GM18907 (cell line): ENCODE measurements around the gene R3HCC1L.

Experiments
- ATAC-seq: cut with Tn5 transposase; IDR thresholded peaks from one replicate; pipeline ENCODE4 v1.9.1; 2021; ENCODE audit warnings: mild to moderate bottlenecking, moderate library complexity; ENCODE audit not compliant: unreplicated experiment

Gene R3HCC1L

GRCh38 chr10:98134431-98135221, at the start of gene R3HCC1L:
Gene R3HCC1L (plus strand): TSS chr10:98134657. CDS start chr10:98208115, 73,458 bp downstream.
- ATAC-seq = peak; percentile 85

DNA sequence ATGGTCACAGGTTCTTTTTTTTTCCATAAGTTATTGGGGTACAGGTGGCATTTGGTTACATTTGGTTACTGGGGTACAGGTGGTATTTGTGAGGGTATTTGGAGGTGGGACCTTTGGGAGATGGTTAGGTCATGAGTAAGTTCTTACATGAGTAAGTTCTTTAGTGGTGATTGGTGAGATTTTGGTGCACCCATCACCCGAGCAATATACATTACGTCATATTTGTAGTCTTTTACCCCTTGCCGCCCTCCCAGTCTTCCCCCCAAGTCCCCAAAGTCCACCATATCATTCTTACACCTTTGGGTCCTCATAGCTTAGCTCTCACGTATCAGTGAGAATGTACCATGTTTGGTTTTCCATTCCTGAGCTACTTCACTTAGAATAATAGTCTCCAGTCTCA, 49.2 kb upstream of the R3HCC1L start:
- no peak for ATAC-seq

GRCh38 chr10:98086837-98087708, 47.4 kb upstream of the R3HCC1L start:
- no peak for ATAC-seq

GRCh38 chr10:98088186-98088971, 46.1 kb upstream of the R3HCC1L start:
- ATAC-seq = no peak

DNA sequence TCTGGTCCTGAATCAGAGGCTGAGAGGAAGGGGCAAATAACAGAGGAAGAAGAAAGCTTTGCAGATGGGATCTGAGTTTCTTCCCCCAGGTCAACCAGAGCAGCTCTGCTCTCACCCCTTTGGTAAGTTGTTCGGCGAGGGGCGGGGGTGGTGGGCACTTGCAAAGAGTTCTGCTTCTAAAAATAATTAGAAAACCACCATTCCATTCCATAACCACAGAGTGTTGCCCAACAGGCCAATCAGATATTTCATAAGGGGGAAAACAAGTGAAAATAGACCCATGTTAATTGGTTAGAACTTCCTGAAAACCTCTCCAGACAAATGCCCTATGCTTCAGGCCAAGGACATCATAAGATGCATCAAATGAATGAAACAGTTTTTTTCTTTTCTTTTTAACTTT, 43.6 kb upstream of the R3HCC1L start:
- no peak for ATAC-seq

GRCh38 chr10:98096316-98096715, 38.1 kb upstream of the R3HCC1L start:
- ATAC-seq = no peak

GRCh38 chr10:98096731-98097130, 37.7 kb upstream of the R3HCC1L start:
- no peak for ATAC-seq

- no peak for ATAC-seq
These were observed 37.3 kb upstream of the R3HCC1L start for GRCh38 chr10:98097175-98097574.

DNA sequence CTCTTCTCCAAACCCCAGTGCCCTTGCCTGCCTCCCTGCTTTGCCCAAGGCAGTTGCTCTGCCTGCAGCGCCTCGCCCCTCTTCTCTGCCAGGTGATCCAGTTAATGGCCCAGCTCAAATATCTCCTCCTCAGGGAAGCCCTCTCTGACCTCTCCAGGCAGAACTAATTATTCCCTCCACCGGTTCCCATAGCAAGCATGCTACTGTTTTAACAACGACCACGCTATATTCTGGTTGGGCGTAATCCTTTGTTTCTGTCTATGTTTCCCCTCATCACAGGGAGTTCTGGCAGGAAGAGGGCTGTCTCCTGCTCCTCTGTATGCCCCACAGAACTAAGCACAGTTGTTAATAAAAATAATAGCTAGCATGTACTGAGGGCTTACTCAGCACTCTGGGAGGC, 36.8 kb upstream of the R3HCC1L start:
- ATAC-seq = no peak

GRCh38 chr10:98098247-98098646, 36.2 kb upstream of the R3HCC1L start:
- ATAC-seq = no peak

DNA sequence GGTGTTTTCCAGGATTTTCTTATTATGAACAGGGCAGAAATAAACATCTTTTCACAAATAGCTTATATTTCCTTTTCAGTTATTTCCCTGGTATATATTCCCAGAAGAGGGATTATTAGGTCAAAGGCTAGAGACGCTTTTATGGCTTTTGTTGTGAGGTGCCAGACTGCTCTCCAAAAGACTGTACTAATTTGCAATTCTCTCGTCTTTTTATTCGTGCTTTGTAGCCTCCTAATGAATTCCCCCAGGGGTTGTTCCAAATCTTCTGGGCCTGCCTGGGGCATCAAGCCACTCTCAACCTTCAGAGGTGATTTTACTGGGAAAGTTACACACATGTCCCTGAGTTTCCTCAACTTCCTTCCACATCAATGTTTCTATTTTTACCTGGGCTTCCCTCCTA, 34.0 kb upstream of the R3HCC1L start:
- ATAC-seq = no peak

DNA sequence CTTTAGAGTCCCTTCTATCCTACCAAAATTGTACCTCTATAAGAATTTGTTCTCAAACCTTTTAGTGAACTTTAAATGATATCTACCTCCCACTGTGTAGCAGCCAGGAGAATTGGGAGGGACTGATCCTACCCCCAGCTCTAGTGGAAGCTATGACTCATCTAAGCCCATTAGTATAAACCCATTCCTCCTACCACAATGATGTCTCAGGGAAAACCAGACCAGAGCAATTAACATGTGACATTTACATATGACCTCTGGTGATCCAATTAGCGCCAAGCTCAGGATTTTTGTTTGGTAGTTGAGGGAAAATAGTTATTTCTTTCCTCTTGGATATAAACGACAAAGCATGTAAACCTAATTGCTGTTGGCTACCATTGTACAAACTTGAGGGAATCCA, 33.1 kb upstream of the R3HCC1L start:
- ATAC-seq = no peak

GRCh38 chr10:98104125-98104524, 30.3 kb upstream of the R3HCC1L start:
- no peak for ATAC-seq

DNA sequence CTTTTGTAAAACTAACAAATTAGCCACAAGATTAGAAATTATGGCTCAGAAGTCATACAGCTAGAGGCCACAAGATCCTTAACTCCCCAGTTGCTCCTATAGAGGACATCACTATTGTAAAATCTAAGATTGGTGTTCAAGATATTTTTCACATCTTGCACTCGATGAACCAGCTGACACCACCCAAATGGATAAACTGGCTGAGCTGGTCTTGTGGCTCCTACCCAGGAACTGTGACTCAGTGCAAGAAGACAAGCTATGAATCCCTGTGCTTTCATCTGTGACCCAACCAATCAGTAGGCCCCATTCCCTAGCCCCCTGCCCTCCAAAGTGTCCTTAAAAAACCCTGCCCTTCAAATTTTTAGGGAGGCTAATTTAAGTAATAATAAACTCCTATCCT, 27.9 kb upstream of the R3HCC1L start:
- no peak for ATAC-seq

DNA sequence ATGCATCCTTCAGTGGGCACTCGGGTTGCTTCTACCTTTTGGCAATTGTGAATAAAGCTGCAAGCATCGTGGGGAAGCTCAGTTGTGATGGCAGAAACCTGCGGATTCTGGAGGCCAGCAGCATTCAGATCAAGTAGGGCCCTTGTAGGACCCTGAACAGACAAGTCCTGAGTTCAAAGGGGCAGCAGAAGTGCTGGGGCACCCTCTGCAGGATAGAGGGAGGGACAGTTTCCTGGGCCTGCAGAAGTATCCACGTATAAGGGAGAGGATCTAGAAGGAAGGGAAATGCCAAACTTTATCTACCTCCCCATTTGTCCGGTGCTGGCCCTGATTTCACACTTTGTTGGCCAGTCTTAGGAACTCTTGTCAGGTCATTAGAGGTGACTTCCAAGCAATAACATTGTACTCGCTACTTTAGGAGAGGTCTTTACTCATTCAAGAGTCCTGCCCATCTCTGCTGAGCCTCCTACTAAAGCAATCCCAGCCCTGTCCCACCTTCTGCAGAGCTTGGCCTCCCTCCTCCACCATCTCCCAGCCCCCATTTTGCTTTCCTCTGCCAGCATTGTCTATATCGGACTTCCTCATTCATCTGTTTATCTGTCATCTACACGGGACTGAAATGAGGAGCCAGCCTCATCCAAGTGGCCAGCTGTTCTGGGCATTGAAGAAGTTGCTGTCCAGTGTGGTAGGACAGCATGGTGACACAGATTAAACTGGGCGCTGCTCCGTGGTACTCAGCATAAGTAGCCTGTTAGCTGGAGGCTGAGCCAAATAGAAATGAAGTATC, 26.6 kb upstream of the R3HCC1L start:
- ATAC-seq = no peak

DNA sequence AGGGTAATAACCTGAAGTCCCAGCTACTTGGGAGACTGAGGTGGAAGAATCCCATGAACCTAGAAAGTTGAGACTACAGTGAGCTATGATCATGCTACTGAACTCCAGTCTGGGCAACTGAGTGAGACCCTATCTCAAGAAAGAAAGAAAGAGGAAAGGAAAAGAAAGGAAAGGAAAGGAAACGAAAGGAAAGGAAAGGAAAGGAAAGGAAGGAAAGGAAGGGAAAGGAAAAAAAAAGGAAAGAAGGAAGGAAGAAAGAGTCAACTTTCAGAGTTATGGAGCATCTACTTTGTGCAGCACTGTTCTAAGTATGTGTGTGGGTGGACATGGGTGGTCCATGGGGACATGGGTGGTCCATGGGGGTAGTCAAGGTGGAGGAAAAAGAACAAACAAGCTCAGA, 24.1 kb upstream of the R3HCC1L start:
- no peak for ATAC-seq

- ATAC-seq = no peak
These were observed 19.2 kb upstream of the R3HCC1L start for GRCh38 chr10:98115031-98115787.

DNA sequence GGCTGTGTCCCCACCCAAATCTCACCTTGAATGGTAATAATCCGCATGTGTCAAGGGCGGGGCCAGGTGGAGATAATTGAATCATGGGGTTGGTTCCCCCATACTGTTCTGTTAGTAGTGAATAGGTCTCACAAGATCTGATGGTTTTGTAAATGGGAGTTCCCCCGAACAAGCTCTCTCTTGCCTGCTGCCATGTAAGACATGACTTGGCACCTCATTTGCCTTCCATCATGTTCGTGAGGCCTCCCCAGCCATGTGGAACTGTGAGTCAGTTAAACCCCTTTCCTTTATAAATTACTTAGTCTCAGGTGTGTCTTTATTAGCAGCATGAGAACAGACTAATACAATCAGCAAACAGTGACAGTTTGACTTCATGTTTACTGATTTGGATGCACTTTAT, 14.6 kb upstream of the R3HCC1L start:
- ATAC-seq = no peak

- no peak for ATAC-seq
These were observed 8.4 kb upstream of the R3HCC1L start for GRCh38 chr10:98125940-98126631.
